GM18907 (cell line): ENCODE measurements around the gene BHMT2.

ENCODE experiments used
- ATAC-seq: cut with Tn5 transposase; IDR thresholded peaks from one replicate; pipeline ENCODE4 v1.9.1; 2021; ENCODE audit warnings: mild to moderate bottlenecking, moderate library complexity; ENCODE audit not compliant: unreplicated experiment

The BHMT2 gene, protein sequence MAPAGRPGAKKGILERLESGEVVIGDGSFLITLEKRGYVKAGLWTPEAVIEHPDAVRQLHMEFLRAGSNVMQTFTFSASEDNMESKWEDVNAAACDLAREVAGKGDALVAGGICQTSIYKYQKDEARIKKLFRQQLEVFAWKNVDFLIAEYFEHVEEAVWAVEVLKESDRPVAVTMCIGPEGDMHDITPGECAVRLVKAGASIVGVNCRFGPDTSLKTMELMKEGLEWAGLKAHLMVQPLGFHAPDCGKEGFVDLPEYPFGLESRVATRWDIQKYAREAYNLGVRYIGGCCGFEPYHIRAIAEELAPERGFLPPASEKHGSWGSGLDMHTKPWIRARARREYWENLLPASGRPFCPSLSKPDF

DNA sequence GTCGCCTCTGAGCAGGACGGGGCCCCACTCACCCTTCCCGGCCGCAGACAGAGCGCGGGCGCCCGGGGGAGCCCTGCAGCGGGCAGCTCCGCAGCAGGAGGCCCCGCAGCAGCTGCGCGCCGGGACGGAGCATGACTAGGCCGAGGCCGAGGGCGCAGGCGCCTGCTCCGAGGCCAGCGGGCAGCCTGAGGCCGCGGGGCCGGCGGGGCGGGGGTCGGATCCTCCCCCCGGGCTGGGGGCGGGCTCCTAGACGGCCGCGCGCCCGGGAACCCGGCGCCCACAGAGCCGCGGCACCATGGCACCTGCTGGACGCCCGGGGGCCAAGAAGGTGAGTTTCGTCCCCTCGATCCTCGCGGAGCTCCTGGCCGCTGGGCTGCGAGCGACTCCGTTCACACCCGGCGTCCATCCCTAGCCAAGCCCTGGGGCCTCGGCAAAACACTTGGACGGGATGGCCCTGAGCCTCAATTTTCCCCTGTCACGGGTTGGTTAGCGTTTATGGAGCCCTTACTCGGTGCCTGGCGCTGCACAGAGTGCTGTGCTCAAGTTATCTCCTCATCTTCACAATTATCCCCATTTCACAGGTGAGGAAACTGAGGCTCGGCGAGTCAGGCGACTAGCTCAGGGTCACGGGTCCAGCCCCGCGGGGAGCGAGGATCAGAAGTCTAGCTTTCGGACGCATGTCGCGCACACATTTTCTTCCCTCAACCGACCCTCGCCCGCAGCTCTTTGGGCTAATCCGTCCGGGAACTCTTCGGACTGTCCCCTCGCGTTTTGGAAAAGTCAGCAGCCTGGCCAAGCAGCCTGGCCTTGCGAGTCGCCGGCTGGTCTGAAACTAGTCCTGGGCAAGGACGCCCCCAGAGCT, at the start of gene BHMT2, which contains the start of gene DMGDH:
Gene BHMT2 (plus strand): TSS at position 280 of the 862 bp plus-strand sequence. CDS start 16 bp downstream, at position 296.
Gene DMGDH (minus strand): TSS at position 187 of the 862 bp plus-strand sequence. CDS start 54 bp downstream, at position 133.
- ATAC-seq = no peak

DNA sequence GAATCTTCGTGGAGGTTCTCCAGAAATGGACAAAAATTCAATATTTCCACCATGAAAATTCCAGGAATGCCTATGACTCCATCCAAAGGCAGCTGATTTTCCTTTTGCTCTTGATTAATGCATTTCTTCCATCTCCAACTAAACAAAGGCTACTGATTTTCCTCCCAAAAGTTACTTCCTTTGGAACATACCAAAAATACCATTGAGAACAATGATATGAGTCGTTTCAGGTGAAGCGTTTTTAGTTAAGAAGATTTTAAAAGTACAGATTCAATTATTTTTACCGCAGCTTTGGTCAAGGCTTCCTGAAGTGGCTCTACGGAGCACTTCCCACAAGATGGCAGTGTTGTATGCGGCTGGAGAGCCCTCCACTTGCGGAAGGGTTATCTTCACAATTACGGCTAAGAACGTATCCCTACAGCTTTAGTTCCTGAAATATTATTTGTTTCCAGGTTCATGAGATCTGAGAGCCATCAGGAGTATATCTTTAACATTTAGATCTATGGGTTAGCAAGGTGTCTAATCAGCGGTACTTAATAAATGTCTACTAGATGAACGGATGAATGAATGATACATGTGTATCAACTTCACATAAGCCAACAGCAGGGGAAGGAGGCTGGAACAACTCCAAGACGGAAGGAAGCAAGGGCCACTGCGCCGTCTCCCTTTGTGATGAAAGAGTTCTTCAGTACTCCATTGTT, 48.6 kb upstream of the BHMT2 start:
- ATAC-seq = no peak

DNA sequence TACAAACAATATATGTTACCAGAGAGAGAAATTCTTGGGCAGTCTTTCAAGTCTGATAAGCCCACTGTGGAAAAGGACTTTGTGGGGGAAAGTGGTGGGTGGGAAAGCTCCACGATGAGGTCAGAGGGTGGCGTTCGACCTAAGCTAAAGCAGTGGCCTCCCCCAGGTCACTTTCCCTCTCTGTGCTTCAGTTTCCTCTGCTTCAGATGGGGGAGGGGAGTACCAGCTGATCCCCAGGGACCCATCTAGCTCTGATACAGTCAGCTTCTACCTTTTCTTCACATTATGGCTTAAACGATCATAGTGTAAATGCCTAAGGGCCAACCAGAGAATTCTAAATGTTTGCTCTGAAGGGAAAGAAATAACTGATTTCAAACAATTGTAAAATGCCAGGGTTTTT, 47.8 kb upstream of the BHMT2 start:
- no peak for ATAC-seq

DNA sequence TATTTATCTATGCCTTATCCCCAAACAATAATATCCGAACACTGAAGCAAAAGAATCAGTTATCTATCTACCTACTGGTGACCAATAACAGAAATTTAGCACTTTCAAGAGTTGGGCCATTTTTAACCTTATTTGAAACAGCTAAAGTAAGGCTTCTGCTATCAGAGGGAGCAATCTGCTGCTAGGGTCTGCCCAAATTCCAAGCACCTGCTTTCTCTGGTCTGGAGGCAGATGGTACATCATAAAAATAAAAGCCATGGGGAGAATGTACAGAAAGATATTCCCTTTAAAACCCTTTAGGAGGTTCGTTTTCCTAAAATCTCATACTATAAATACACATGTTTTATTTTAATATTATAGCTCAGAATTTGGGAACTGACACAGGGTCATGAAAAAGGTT, 46.8 kb upstream of the BHMT2 start:
- ATAC-seq = no peak

DNA sequence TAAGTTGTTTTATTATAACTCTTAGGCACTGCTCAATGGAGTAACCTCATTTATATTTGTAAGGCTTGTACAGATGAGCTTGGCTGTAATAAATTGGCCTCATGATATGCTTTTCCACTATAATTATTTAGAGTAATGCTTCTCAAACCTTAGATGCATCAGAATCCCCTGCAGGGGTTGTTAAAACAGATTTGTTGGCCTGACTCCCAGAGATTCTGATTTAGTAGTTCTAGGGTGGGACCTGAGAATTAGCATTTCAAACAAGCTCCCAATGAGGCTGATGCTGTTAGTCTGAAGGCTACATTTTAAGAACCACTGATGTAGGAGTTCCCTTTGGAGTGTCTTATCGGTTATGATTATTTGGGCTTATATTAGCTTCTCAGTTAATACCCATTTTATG, 46.2 kb upstream of the BHMT2 start:
- no peak for ATAC-seq

DNA sequence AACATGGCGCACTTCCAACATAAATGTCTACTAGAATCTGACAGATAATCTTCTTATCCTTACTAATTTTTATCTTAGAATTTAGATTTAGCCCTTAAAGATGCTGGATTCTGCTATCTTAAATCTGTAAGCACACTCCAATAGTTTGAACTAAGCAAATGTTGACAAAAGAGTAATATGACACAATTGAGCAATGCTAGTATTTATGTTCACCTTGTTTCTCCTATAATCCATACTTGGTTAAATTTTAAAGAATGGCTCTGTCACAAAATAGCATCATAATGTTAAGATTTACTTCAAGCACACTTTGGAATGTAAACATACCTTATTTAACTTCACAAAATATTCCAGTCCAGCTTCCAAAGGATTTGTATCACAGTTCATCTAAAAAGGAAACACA, 45.6 kb upstream of the BHMT2 start:
- ATAC-seq = no peak

DNA sequence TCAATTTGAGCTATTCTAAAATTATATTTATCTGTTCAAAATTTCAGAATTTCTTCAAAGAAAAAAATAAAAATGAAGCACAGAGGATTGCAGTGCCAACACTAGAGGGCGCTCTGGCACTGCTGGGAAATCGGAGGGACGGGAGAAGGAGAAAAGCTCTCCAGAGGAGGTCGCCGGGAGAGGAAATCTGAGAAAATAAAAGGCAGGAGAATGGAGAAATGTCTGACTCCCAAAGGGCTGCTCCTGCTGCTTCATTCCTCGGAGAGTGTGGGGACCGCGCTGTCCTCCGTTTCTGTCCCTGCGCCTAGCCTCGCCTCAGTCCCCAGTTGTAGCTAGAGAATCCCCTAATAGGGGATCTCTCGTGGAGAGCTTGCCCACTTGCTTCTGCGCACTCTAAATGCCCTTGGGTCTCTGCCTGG, 44.5 kb upstream of the BHMT2 start:
- ATAC-seq = no peak

DNA sequence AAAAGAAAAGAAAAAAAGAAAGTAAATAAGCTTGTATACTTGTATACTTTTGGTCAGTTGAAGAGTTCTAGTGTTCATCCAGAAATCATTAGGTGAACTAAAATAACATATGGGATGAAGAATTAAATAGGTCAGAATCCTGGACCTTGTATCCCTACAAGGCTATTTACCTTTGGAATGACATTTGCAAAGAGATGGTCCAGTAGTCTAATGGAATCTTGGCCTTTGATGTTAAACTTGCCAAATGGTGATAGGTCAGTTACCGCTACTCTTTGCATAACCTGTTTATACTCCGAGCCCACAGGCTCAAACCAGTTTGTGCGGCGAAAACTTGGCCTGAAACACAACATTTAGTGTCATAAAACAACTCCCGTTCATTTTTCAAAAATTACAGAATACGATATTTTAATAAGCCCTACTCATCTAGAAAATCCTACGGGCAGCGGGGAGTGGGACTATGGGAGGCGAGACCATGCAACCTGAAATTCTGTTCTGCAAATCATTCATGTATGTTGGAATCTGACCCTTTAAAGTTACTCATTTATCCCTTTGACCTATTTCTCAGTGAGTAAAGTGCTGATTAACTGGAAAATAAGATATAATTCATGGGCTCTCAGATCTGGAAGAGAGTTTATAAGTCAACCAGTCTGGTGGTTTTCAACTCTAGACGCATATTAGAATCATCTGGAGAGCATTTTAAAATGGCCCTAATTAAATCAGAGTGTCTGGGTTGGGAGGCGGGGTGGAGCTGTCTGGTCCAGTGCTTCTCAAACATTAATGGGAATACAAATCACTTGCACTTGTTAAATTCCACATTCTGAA, 38.7 kb upstream of the BHMT2 start:
- no peak for ATAC-seq

DNA sequence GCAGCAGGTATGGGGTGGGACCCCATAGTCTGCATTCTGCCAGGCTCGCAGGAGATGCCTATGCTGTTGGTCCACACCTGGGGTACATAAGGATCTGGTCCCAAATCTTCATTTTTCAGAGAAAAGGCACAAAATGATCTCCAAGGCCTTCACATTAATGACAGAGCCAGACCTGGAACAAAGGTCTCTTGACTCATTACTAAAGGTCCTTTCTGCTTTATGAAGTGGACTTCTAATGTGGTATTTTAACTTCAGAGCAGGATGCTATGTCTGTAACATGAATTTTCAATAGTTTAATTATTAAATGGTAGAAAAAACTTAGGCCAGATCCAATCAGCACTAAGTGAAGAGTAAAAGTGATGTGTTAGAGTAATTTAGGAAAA, 38.1 kb upstream of the BHMT2 start:
- ATAC-seq = no peak

DNA sequence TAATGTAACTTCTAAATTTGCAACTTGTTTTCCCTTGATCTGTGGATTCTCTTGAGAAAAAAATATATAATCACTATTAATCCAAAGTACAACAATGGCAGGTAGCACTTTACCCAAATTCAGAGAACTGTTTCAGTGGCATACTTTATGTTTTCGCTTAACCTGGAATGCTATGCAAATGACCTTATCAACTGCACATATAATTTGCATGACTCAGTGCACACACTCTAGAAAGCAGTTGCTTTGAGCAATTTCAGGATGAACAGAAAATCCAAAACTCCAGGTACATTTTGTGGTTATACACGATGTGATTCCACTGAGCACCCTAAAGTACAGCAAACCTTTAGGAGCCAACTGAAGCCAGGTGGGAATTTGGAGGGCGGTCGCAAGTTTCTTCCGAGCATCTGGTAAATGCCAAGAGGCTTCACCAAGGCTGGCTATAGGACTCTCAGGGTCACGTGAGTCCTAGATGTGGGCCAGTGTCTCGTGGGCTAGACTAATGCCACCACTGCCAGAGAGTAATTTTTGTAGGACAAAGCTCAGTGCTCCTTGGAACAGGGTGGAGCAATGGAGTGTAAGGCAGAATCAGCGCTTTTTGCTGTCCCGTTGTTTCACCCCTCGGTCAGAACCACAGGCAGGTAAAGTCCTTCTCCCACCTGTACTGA, 37.4 kb upstream of the BHMT2 start:
- ATAC-seq = no peak

DNA sequence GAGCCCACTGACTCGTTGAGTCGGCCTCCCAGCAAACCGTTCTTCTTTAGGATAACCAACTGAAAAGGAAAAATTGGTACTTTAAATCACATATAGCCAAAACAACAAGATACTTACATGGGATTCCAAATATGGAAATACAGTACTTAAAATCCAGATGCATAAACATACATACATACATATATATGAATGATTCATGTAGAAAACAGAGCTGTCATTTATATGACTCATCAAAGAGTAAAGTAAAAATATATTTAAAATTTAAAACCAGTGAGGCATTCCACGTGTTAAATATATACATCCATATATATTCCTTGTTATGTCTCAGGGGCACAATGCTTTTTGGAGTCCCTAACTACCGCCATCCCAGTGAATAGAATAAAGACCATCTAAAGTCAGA, 36.8 kb upstream of the BHMT2 start:
- no peak for ATAC-seq

DNA sequence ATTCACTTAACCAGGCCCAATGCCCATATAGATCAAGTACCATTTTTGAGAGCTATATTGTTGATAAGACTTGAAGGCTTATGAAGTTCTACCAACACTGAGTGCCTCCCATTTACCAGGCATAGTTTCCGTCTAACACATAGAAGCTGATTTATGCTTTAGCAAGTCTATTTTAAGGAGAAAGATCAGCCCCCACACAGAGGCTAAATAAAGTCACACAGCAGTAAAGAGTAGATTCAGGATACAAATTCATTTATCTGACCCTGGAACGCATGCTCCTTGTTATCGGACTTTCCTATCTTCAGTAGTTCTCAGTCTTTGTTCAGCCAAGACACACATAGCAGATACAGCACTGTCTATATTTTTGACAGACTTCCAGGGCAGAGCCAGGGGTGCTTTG, 34.3 kb upstream of the BHMT2 start:
- ATAC-seq = no peak

DNA sequence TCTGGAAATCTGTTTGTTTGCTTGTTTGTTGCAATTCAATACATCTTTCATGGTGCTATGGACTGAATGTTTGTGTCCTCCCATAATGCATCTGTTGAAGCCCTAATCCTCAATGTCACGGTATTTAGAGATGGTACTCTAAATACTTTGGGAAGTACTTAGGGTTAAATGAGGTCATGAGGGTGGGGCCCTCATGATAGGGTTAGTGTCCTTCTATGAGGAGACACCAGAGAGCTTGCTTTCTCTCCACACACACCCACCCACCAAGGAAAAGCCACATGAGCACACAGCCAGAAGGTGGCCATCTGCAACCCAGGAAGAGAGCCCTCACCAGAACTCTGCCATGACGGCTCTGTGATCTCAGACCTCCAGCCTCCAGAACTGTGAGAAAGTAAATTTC, 32.8 kb upstream of the BHMT2 start:
- ATAC-seq = no peak

DNA sequence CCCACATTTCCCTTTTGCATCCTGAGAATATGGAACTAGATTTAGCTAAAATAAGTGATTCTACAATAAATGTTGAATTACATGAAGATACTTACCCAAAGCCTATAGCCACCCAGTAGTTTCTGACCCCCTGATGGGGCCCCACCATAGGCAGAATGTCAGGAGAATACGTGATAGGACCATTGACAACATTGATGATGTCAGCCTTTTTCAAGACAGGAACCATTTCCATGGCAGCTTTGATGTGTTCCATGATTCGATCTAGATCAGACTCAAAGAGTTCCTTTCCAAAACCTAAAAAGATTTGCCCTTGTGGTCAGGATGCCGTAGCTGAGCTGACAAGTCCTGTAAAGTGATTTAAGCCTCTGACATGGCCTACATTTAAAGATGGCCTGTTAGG, 27.4 kb upstream of the BHMT2 start:
- no peak for ATAC-seq

DNA sequence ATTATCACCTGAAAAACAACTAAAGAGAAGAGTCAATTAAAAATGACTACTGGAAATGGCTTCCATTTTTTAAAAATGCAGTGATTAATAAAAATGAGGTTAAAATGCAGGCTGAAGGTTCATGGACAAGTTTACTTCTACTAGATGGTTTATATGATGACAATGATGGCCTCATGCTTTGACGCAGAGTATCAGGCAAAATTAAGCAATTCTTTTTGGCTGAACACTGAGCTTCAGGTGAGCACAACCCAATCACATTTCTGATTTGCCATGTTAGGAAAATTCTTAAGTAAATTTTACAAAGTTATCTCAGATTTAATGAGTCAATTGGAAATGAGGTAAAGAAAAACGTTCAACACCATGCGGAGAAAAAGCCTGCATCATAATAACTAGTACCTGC, 22.4 kb upstream of the BHMT2 start:
- ATAC-seq = no peak

DNA sequence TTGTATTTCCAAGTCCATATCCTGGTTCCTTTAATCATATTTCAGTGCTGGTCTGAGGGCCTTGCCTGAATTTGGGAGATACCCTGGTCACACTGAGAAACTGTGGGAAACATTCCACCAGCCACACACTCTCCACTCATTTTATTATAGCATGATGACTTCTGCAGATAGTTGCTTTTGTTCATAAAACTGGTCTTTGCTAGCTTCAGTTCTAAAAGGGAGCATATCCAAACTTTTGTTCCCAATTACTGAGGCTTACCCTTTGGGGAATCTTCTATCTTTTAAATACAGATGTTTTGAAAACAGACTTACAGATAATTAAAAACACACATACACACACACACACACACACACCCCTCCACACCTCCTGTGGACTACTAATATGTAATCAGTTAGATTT, 21.1 kb upstream of the BHMT2 start:
- ATAC-seq = no peak

DNA sequence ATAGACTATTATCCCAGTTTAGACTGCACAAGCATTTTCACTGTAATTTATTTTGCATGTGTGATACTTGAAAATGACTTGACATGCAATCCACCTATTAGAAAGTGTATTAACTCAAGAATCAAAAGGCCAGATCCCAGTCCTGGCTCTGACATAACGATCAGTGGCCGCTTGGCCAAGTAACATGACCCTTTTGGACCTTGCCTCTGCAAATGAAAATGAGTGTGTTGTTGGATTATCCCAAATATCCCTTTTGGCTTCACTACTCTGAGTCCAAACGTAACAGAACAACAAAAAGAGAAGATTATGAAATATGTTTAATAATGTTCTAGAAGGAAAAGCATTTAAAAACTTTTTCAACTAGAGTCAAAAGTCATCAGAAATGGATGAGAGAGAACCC, 19.1 kb upstream of the BHMT2 start:
- no peak for ATAC-seq

DNA sequence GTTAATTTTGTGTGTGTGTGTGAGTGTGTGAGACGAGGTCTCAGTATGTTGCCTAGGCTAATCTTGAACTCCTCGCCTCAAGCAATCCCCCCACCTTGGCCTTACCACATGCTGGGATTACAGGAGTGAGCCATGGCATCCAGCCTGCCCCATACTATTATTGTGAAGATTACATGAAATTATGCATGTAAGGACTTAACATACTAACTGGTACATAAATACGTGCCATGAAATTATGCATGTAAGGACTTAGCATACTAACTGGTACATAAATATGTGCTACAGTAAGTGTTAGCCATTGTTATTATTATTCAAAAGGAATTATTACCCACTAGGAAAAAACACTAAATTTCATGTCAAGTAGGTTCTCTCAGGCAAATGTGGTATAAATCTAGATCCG, 16.2 kb upstream of the BHMT2 start:
- ATAC-seq = no peak

DNA sequence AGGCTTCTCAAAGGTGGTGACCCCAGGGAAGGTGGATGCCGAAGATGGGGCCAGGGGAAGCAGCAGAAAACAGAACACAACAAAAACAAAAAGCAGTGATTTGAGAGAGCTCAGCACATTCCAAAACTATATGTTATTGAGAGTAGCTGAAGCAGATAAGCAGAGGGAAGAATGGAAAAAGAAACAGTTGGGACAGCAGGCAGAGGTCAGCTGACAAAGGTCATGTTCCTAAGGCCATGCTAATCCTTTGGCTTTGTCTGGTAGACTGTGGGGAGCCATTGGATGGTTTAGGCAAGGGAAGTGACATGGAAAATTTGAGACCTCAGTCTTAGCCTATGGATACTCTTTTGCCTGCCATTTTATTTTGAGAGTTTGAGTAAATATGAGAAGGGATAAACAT, 14.6 kb upstream of the BHMT2 start:
- ATAC-seq = no peak

DNA sequence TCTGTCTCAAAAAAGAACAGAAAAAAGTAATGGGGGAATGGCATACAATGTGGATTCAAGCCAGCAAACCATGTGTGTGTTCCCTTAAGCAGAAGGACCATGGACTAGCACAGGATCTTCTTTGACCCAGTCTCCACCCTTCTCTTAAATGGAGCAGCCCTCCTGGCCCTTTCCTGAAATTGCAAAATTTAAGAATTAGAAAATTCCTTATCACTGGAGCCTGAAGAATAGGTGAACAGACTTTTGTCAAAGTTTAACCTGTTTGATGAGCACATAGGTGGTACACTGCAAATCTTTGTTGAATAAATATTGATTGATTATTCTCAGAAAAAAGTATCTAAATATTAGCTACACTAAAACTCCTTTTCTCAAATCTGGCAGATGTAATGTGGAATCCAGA, 12.7 kb upstream of the BHMT2 start:
- ATAC-seq = no peak
